H9 (cell line): ENCODE results near the gene KLHDC8A. TPM values are rescaled to one million over a fixed set of nuclear protein-coding genes. Genes with fewer than 3 reads are reported as not detected.

Experiments used
- DNase-seq: peaks from one replicate; pipeline ENCODE4 v3.0.0-alpha.2; 2017
- H2AFZ ChIP-seq: one replicate; pipeline ENCODE4 v1.6.1; 2013; ENCODE audit warnings: mild to moderate bottlenecking, low read length, control low read depth, moderate library complexity
- H2AK5ac ChIP-seq: 2 replicates; pipeline ENCODE4 v1.6.1; 2013; ENCODE audit warnings: low read length, control low read depth, mixed read lengths; ENCODE audit not compliant: insufficient read length
- H2BK120ac ChIP-seq: one replicate; pipeline ENCODE4 v1.6.1; 2013; ENCODE audit warnings: low read depth, mild to moderate bottlenecking, low read length, control low read depth, inconsistent platforms; ENCODE audit not compliant: poor library complexity, severe bottlenecking
- H2BK12ac ChIP-seq: 2 replicates; pipeline ENCODE4 v1.6.1; 2013; ENCODE audit warnings: low read length, control low read depth, mixed read lengths, low read depth; ENCODE audit not compliant: insufficient read length
- H2BK15ac ChIP-seq: 2 replicates; pipeline ENCODE4 v1.6.1; 2013; ENCODE audit warnings: low read depth, low read length, control low read depth
- H2BK20ac ChIP-seq: one replicate; pipeline ENCODE4 v1.6.1; 2013; ENCODE audit warnings: low read depth, mild to moderate bottlenecking, low read length, control low read depth, inconsistent platforms; ENCODE audit not compliant: poor library complexity, severe bottlenecking
- H2BK5ac ChIP-seq: 2 replicates; pipeline ENCODE4 v1.6.1; 2013; ENCODE audit warnings: low read length, control low read depth, mixed read lengths; ENCODE audit not compliant: insufficient read length
- H3K14ac ChIP-seq: 2 replicates; pipeline ENCODE4 v1.6.1; 2013; ENCODE audit warnings: low read length, control low read depth; ENCODE audit not compliant: insufficient read depth
- H3K18ac ChIP-seq: 2 replicates; pipeline ENCODE4 v1.6.1; 2013; ENCODE audit warnings: low read depth, mild to moderate bottlenecking, mixed read lengths, low read length, control low read depth; ENCODE audit not compliant: insufficient read length
- H3K23ac ChIP-seq: 2 replicates; pipeline ENCODE4 v1.6.1; 2013; ENCODE audit warnings: low read length, control low read depth, mixed read lengths, low read depth; ENCODE audit not compliant: insufficient read length
- H3K23me2 ChIP-seq: 2 replicates; pipeline ENCODE4 v1.6.1; 2013; ENCODE audit warnings: low read depth, mild to moderate bottlenecking, mixed read lengths, low read length, control low read depth; ENCODE audit not compliant: insufficient read length, poor library complexity, severe bottlenecking
- H3K27ac ChIP-seq: 2 replicates; pipeline ENCODE4 v1.5.1; 2013; ENCODE audit warnings: low read length, control low read depth, mixed read lengths, low read depth; ENCODE audit not compliant: insufficient read length
- H3K27me3 ChIP-seq: 2 replicates; pipeline ENCODE4 v1.6.1; 2013; ENCODE audit warnings: low read length, control low read depth, inconsistent platforms; ENCODE audit not compliant: insufficient read depth
- H3K4ac ChIP-seq: 2 replicates; pipeline ENCODE4 v1.6.1; 2013; ENCODE audit warnings: low read depth, mild to moderate bottlenecking, control low read depth, inconsistent platforms, low read length, moderate library complexity
- H3K4me1 ChIP-seq: 2 replicates; pipeline ENCODE4 v1.6.1; 2013; ENCODE audit warnings: low read length, control low read depth, inconsistent platforms; ENCODE audit not compliant: insufficient read depth
- H3K4me2 ChIP-seq: 2 replicates; pipeline ENCODE4 v1.6.1; 2013; ENCODE audit warnings: low read length, control low read depth, mixed read lengths; ENCODE audit not compliant: insufficient read length, insufficient read depth
- H3K56ac ChIP-seq: 2 replicates; pipeline ENCODE4 v1.6.1; 2013; ENCODE audit warnings: low read depth, mild to moderate bottlenecking, mixed read lengths, low read length, control low read depth; ENCODE audit not compliant: insufficient read length
- H3K79me1 ChIP-seq: 2 replicates; pipeline ENCODE4 v1.6.1; 2013; ENCODE audit warnings: low read depth, mild to moderate bottlenecking, moderate library complexity, low read length, control low read depth, inconsistent platforms; ENCODE audit not compliant: insufficient read depth, poor library complexity, severe bottlenecking
- H3K79me2 ChIP-seq: 2 replicates; pipeline ENCODE4 v1.6.1; 2013; ENCODE audit warnings: low read length, control low read depth, inconsistent platforms; ENCODE audit not compliant: insufficient read depth
- H3K9ac ChIP-seq: 2 replicates; pipeline ENCODE4 v1.6.1; 2013; ENCODE audit warnings: low read length, control low read depth, mixed read lengths; ENCODE audit not compliant: insufficient read length; ENCODE audit errors: extremely low read depth
- H3K9me3 ChIP-seq: one replicate; pipeline ENCODE4 v1.6.1; 2013; ENCODE audit warnings: low read depth, low read length, inconsistent platforms; ENCODE audit not compliant: control insufficient read depth
- H3T11ph ChIP-seq: one replicate; pipeline ENCODE4 v1.6.1; 2013; ENCODE audit warnings: mild to moderate bottlenecking, low read length, control low read depth, inconsistent platforms
- H4K20me1 ChIP-seq: one replicate; pipeline ENCODE4 v1.6.1; 2013; ENCODE audit not compliant: control insufficient read depth, insufficient read length, insufficient read depth
- H4K5ac ChIP-seq: 2 replicates; pipeline ENCODE4 v1.6.1; 2013; ENCODE audit warnings: low read depth, mild to moderate bottlenecking, mixed read lengths, low read length, control low read depth; ENCODE audit not compliant: insufficient read length
- H4K8ac ChIP-seq: replicated peaks from 2 replicates; pipeline ENCODE4 v1.6.1; 2013; ENCODE audit warnings: low read length, control low read depth, mixed read lengths, low read depth; ENCODE audit not compliant: insufficient read length
- H4K91ac ChIP-seq: 2 replicates; pipeline ENCODE4 v1.6.1; 2013; ENCODE audit warnings: low read depth, mild to moderate bottlenecking, moderate library complexity, mixed read lengths, low read length, control low read depth; ENCODE audit not compliant: insufficient read length
- H3K27ac Mint-ChIP-seq, 3 experiments: 2 replicates in 2 of 3; 3 replicates in 1 of 3; pipeline ENCODE4 v1.8.0; 2020 to 2021; ENCODE audit warnings: mixed read lengths in 3 of 3, mild to moderate bottlenecking in 1 of 3, moderate library complexity in 1 of 3
- H3K27me3 Mint-ChIP-seq: 2 replicates; pipeline ENCODE4 v1.8.0; 2021; ENCODE audit warnings: low read depth, mild to moderate bottlenecking, moderate library complexity, mixed read lengths
- H3K36me3 Mint-ChIP-seq, 3 experiments: 2 replicates in 2 of 3; 3 replicates in 1 of 3; pipeline ENCODE4 v1.8.0; 2020 to 2021; ENCODE audit warnings: low read depth in 3 of 3, mixed read lengths in 3 of 3; ENCODE audit not compliant: insufficient read depth in 1 of 3
- H3K4me1 Mint-ChIP-seq, 2 experiments: 2 replicates each; pipeline ENCODE4 v1.8.0; 2020; ENCODE audit warnings: mixed read lengths in 2 of 2
- H3K4me3 Mint-ChIP-seq, 2 experiments: 2 replicates in 1 of 2; 3 replicates in 1 of 2; pipeline ENCODE4 v1.8.0; 2020 to 2021; ENCODE audit warnings: mild to moderate bottlenecking in 2 of 2, mixed read lengths in 2 of 2, moderate library complexity in 1 of 2
- H3K9me3 Mint-ChIP-seq, 2 experiments: 2 replicates in 1 of 2; 3 replicates in 1 of 2; pipeline ENCODE4 v1.8.0; 2020; ENCODE audit warnings: mild to moderate bottlenecking in 2 of 2, mixed read lengths in 2 of 2, moderate library complexity in 1 of 2
- CTCF ChIP-seq: fragments of 200-600 bp; sonication (generic); conservative IDR thresholded peaks from 3 replicates; pipeline ENCODE4 v1.8.0; 2021; ENCODE audit warnings: antibody characterized with exemption, mild to moderate bottlenecking
- WGBS: extraction: QIAGEN DNeasy Blood & Tissue Kit; methylation state at CpG from one replicate; pipeline ENCODE4 v1.1.7; 2013; ENCODE audit warnings: missing lambda C conversion rate, low lambda C conversion rate, mixed read lengths; ENCODE audit not compliant: insufficient read length; ENCODE audit errors: extremely low coverage; 5-methylcytosine and 5-hydroxymethylcytosine counted together
- total RNA-seq: library from RNA; stranded (reverse); gene quantifications from 2 replicates; pipeline ENCODE4 v1.2.1, GENCODE V29; 2021

The KLHDC8A gene
- total RNA-seq, 1 experiment from 2014 or later: 0.96 TPM

GRCh38 chr1:205321959-205322283, 34.8 kb downstream of the KLHDC8A start:
- peaks cover 32% of the 10 kb centered on the region; the same call in 1 of the 2 replicates for H3K79me2 ChIP-seq
- H3K4me3 Mint-ChIP-seq: peak overlapping the region in 1 of 2 experiments; percentile 91; a peak in 3 of 5 replicates
- H3T11ph ChIP-seq: no peak overlapping the region
- H2AFZ ChIP-seq: no peak overlapping the region
- no peak for DNase-seq
- H3K27ac Mint-ChIP-seq: no peak overlapping the region
- no peak overlapping the region for H3K18ac ChIP-seq
- H3K14ac ChIP-seq: no peak overlapping the region
- H3K9me3 Mint-ChIP-seq: peaks cover 0 to 6% of the 10 kb centered on the region in 2 experiments; a peak in 2 of 5 replicates
- H4K8ac ChIP-seq: no peak overlapping the region
- H3K23ac ChIP-seq: no peak overlapping the region
- no peak overlapping the region for H2AK5ac ChIP-seq
- H3K4me1 Mint-ChIP-seq: peaks cover 54 to 58% of the 10 kb centered on the region in 2 experiments
- H2BK5ac ChIP-seq: no peak overlapping the region
- H3K79me1 ChIP-seq: no peaks in the 10 kb centered on the region
- H2BK120ac ChIP-seq: no peak overlapping the region
- TF ChIP-seq CTCF: no peak
- peaks cover 29% of the 10 kb centered on the region for H3K4me1 ChIP-seq
- no peaks in the 10 kb centered on the region for H4K20me1 ChIP-seq
- no peak overlapping the region for H2BK20ac ChIP-seq
- peaks cover 8% of the 10 kb centered on the region; the same call in 1 of the 2 replicates for H3K27me3 Mint-ChIP-seq
- no peak overlapping the region for H3K4ac ChIP-seq
- H3K4me2 ChIP-seq: no peak overlapping the region
- no peak overlapping the region for H2BK12ac ChIP-seq
- no peaks in the 10 kb centered on the region for H3K9me3 ChIP-seq
- no CpG with 5 or more reads among the region's 5 CpGs for WGBS
- no peak overlapping the region for H3K27ac ChIP-seq
- H3K36me3 Mint-ChIP-seq: peaks cover 5 to 30% (median 21%) of the 10 kb centered on the region in 3 experiments
- H2BK15ac ChIP-seq: no peak overlapping the region
- no peak overlapping the region for H3K56ac ChIP-seq
- H4K5ac ChIP-seq: no peak overlapping the region
- no peaks in the 10 kb centered on the region for H3K27me3 ChIP-seq
- no peak overlapping the region for H3K9ac ChIP-seq
- H3K23me2 ChIP-seq: peaks cover 12% of the 10 kb centered on the region
- no peak overlapping the region for H4K91ac ChIP-seq
